B cell (primary cell): ENCODE measurements around the gene SLC49A3. TPM values are rescaled to one million over a fixed set of nuclear protein-coding genes. Genes with fewer than 3 reads are reported as not detected.

ENCODE experiments used
- ATAC-seq: fragments of 200-7000 bp; cut with Tn5 transposase; one replicate; pipeline ENCODE4 v1.10.0; 2021; ENCODE audit warnings: low read depth, mild to moderate bottlenecking, moderate number of reproducible peaks, moderate library complexity
- CTCF ChIA-PET: fragments of 350-600 bp; sonication (Branson Sonifier 250); formaldehyde crosslinking; loops from one replicate; lab custom pipeline; 2021; ENCODE audit warnings: antibody characterized with exemption, inconsistent platforms; lab: Charles Lee
- POLR2A ChIA-PET: fragments of 350-600 bp; sonication (Branson Sonifier 250); formaldehyde crosslinking; loops from one replicate; lab custom pipeline; 2021; ENCODE audit warnings: antibody characterized with exemption; lab: Charles Lee
- DNase-seq: peaks from one replicate; pipeline ENCODE4 v3.0.0; 2013
- H2AFZ ChIP-seq: 2 replicates; pipeline ENCODE4 v1.6.1; 2012; ENCODE audit warnings: mild to moderate bottlenecking, low read depth, low read length; ENCODE audit not compliant: insufficient read depth, poor library complexity, severe bottlenecking
- H3K27ac ChIP-seq, 2 donors: 1 replicate in 1 of 2; 2 replicates in 1 of 2; pipeline ENCODE4 v1.5.1; 2012 to 2013; ENCODE audit warnings: low read length in 2 of 2, mild to moderate bottlenecking in 2 of 2, moderate library complexity in 1 of 2
- H3K27me3 ChIP-seq, 4 experiments: fragments of 200-600 bp in 1 of 4; sonication (generic) in 1 of 4; replicated peaks in 1 of 4; 1 replicate in 2 of 4; 2 replicates in 2 of 4; pipeline versions ENCODE4 v1.6.1 to v1.7.0; 2013 to 2016; ENCODE audit warnings: low read length in 3 of 4, mild to moderate bottlenecking in 2 of 4, mixed read lengths in 1 of 4, moderate library complexity in 1 of 4; ENCODE audit not compliant: insufficient read depth in 4 of 4, control insufficient read depth in 3 of 4; ENCODE audit errors: control extremely low read depth in 1 of 4
- H3K36me3 ChIP-seq, 2 experiments: replicated peaks in 1 of 2; 1 replicate in 1 of 2; 2 replicates in 1 of 2; pipeline versions ENCODE4 v1.6.1 to v1.7.1; 2013; ENCODE audit warnings: low read length in 1 of 2; ENCODE audit not compliant: insufficient read depth in 2 of 2, control insufficient read depth in 1 of 2; ENCODE audit errors: control extremely low read depth in 1 of 2, extremely low read depth in 1 of 2
- H3K4me1 ChIP-seq, 2 donors: fragments of 200-600 bp in 1 of 2; sonication (generic) in 1 of 2; 1 replicate in 1 of 2; 2 replicates in 1 of 2; pipeline versions ENCODE4 v1.5.1 to v1.6.1; 2013 to 2017; ENCODE audit warnings: low read length in 2 of 2; ENCODE audit not compliant: control insufficient read depth in 2 of 2, insufficient read depth in 2 of 2
- H3K4me2 ChIP-seq: replicated peaks from 2 replicates; pipeline ENCODE3; 2012; ENCODE audit warnings: mild to moderate bottlenecking, low read depth, low read length; ENCODE audit not compliant: poor library complexity, severe bottlenecking
- H3K4me3 ChIP-seq, 5 experiments: fragments of 200-600 bp in 1 of 5; sonication (generic) in 1 of 5; 1 replicate in 3 of 5; 2 replicates in 2 of 5; pipeline versions ENCODE4 v1.5.1 to v1.7.0; 2011 to 2016; ENCODE audit warnings: low read length in 4 of 5, mild to moderate bottlenecking in 4 of 5, low read depth in 2 of 5, control low read depth in 1 of 5, moderate library complexity in 1 of 5; ENCODE audit not compliant: insufficient read depth in 1 of 5; ENCODE audit errors: control extremely low read depth in 1 of 5, extremely low read depth in 1 of 5
- H3K79me2 ChIP-seq: fragments of 200-600 bp; sonication (generic); one replicate; pipeline ENCODE4 v1.6.0; 2016; ENCODE audit warnings: low read length; ENCODE audit not compliant: control insufficient read depth, insufficient read depth
- H3K9ac ChIP-seq: fragments of 200-600 bp; sonication (generic); 2 replicates; pipeline ENCODE4 v1.6.1; 2017; ENCODE audit warnings: mild to moderate bottlenecking, low read length, moderate library complexity
- H3K9me3 ChIP-seq, 3 donors: one replicate each; pipeline versions ENCODE4 v1.6.1 to v1.7.1; 2013; ENCODE audit warnings: low read length in 2 of 3; ENCODE audit not compliant: control insufficient read depth in 2 of 3, insufficient read depth in 1 of 3; ENCODE audit errors: control extremely low read depth in 1 of 3
- H4K20me1 ChIP-seq: 2 replicates; pipeline ENCODE4 v1.6.0; 2012; ENCODE audit warnings: mild to moderate bottlenecking, low read length; ENCODE audit not compliant: insufficient read depth, control insufficient read depth, poor library complexity, severe bottlenecking
- H3K27ac Mint-ChIP-seq: one replicate; pipeline ENCODE4 v1.8.0; 2021; ENCODE audit warnings: mixed read lengths
- H3K27me3 Mint-ChIP-seq: one replicate; pipeline ENCODE4 v1.8.0; 2021; ENCODE audit warnings: mixed read lengths
- H3K4me1 Mint-ChIP-seq: one replicate; pipeline ENCODE4 v1.8.0; 2021; ENCODE audit warnings: mixed read lengths
- H3K4me3 Mint-ChIP-seq: one replicate; pipeline ENCODE4 v1.8.0; 2021; ENCODE audit warnings: mixed read lengths
- H3K9me3 Mint-ChIP-seq: one replicate; pipeline ENCODE4 v1.8.0; 2022; ENCODE audit warnings: mixed read lengths; ENCODE audit not compliant: insufficient read depth
- EZH2 ChIP-seq: IDR thresholded peaks from 2 replicates; pipeline ENCODE4 v1.6.1; 2012; ENCODE audit warnings: borderline replicate concordance, low read depth, mild to moderate bottlenecking, moderate library complexity, low read length; ENCODE audit not compliant: insufficient read depth, poor library complexity, severe bottlenecking
- WGBS: methylation state at CpG from one replicate; pipeline ENCODE4 v1.1.5; 2013; ENCODE audit warnings: missing lambda C conversion rate; ENCODE audit not compliant: insufficient coverage; 5-methylcytosine and 5-hydroxymethylcytosine counted together
- intact Hi-C: fragments of 100-400 bp; cut with micrococcal nuclease; formaldehyde crosslinking; loops from one replicate; pipeline ENCODE4 v1.10.0; 2022
- polyA plus RNA-seq: library from polyadenylated mRNA; depleted of rRNA; stranded (reverse); fragments of >200 nt; gene quantifications from 2 replicates; pipeline ENCODE4 v1.2.3, GENCODE V29; 2012
- total RNA-seq, 2 donors: library from RNA; stranded (reverse); fragments of 120-200 nt in 1 of 2; gene quantifications; 1 replicate in 1 of 2; 2 replicates in 1 of 2; pipeline versions ENCODE4 v1.2.3 to v1.2.4, GENCODE V29; 2013 to 2022
- TF ChIP-seq, protein P1 (sequence below): fragments of 200-600 bp; IDR thresholded peaks from one replicate; pipeline ENCODE4 v1.8.0; 2022; ENCODE audit warnings: antibody characterized with exemption, mild to moderate bottlenecking

SLC49A3 gene
- total and polyA plus RNA-seq, 2 donors (not counting 1 experiment from before 2014, with no cell fraction given): 2.0 to 4.3 TPM

DNA sequence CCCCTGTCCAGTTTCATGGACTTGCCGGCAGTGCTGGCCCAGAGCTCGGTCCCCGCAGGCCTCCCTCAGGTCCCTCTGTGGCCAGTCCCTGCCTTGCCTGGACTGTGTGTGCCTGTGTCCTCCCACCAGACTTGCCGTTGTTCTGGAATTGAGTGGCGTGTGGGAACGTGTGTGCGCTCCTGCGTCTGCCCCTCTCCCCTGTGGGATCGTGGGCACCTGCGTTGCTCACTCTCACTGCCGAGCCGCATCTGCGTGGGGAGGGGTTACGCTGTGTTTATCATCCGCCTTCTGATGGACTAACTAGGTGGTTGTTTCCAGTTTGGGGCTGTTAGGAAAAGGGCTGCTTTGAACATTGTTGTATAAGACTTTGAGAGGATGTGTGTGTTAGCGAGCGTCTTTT, 37.9 kb upstream of the SLC49A3 start:
- no peak for ATAC-seq
- TF ChIP-seq EZH2: no peak
- TF ChIP-seq, protein P1, sequence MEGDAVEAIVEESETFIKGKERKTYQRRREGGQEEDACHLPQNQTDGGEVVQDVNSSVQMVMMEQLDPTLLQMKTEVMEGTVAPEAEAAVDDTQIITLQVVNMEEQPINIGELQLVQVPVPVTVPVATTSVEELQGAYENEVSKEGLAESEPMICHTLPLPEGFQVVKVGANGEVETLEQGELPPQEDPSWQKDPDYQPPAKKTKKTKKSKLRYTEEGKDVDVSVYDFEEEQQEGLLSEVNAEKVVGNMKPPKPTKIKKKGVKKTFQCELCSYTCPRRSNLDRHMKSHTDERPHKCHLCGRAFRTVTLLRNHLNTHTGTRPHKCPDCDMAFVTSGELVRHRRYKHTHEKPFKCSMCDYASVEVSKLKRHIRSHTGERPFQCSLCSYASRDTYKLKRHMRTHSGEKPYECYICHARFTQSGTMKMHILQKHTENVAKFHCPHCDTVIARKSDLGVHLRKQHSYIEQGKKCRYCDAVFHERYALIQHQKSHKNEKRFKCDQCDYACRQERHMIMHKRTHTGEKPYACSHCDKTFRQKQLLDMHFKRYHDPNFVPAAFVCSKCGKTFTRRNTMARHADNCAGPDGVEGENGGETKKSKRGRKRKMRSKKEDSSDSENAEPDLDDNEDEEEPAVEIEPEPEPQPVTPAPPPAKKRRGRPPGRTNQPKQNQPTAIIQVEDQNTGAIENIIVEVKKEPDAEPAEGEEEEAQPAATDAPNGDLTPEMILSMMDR: no peak
- Histone ChIP-seq H2AFZ (no peak overlapping the region), H3K9ac (no peak overlapping the region), H3K9me3 (peaks cover 0 to 5% (median 0%) of the 10 kb centered on the region in 3 donors), H3K79me2 (peaks cover 61% of the 10 kb centered on the region), H3K4me2 (no peak overlapping the region), H3K27me3 (no peaks in the 10 kb centered on the region), H3K4me1 (no peaks in the 10 kb centered on the region), H4K20me1 (peaks cover 78% of the 10 kb centered on the region), H3K27ac (no peak overlapping the region), H3K36me3 (peaks cover 0 to 9% of the 10 kb centered on the region in 2 experiments), H3K4me3 (no peak overlapping the region)
- intact Hi-C loops: no loop called here
- H3K9me3 Mint-ChIP-seq: no peaks in the 10 kb centered on the region
- ChIA-PET POLR2A (no interaction called here), CTCF (no interaction called here)
- DNase-seq: no peak
- no peak overlapping the region for H3K27ac Mint-ChIP-seq
- H3K4me1 Mint-ChIP-seq: peaks cover 6% of the 10 kb centered on the region
- H3K4me3 Mint-ChIP-seq: no peak overlapping the region
- 73% methylated on average over 9 of the region's 17 CpGs for WGBS
- no peaks in the 10 kb centered on the region for H3K27me3 Mint-ChIP-seq

DNA sequence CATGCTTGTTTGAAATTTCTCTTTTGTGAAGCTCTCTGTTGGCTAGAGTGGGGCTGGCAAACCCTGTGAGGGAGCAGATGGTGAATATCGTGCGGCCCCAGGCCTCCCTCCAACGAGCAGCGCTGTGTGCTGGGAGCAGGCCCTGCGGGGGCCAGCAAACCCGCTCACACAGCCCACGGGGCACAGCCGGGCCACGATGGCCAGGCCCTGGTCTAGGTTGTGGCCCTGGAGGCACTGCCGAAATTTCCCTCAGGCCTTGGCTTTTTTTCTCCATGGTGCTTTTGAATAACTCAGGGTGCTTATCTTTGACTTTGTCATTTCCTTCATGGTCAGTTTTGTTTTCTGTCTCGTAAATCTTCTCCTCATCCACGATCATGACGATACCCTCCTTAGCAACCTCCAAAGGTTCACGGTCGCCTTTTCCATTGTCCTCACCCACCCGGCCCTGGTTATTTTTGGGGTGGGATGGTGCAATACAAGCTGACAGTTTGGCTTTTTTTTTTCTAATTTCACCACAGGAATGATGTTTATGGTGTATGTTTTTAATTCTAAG, 37.4 kb upstream of the SLC49A3 start:
- H3K9me3 Mint-ChIP-seq: no peaks in the 10 kb centered on the region
- DNase-seq: no peak
- no peak overlapping the region for H3K9ac ChIP-seq
- peaks cover 6% of the 10 kb centered on the region for H3K4me1 Mint-ChIP-seq
- H3K27me3 Mint-ChIP-seq: no peaks in the 10 kb centered on the region
- no peaks in the 10 kb centered on the region for H3K4me1 ChIP-seq
- H4K20me1 ChIP-seq: peaks cover 82% of the 10 kb centered on the region
- no peak overlapping the region for H3K27ac ChIP-seq
- ATAC-seq: no peak
- H3K4me3 Mint-ChIP-seq: no peak overlapping the region
- peaks cover 66% of the 10 kb centered on the region for H3K79me2 ChIP-seq
- peaks cover 0 to 9% of the 10 kb centered on the region in 2 experiments for H3K36me3 ChIP-seq
- TF ChIP-seq, protein P1: no peak
- TF ChIP-seq EZH2: no peak
- H3K27ac Mint-ChIP-seq: no peak overlapping the region
- ChIA-PET POLR2A (no interaction called here), CTCF (no interaction called here)
- 58% methylated on average over 10 of the region's 16 CpGs for WGBS
- H2AFZ ChIP-seq: no peak overlapping the region
- no peaks in the 10 kb centered on the region for H3K27me3 ChIP-seq
- H3K4me3 ChIP-seq: no peak overlapping the region
- H3K9me3 ChIP-seq: peaks cover 0 to 10% (median 0%) of the 10 kb centered on the region in 3 donors
- no peak overlapping the region for H3K4me2 ChIP-seq
- intact Hi-C loops: no loop called here
